ENCODE measurements around the gene UPK3BL2.
"Not testable (repeated sequence)": the region's sequence is repeated elsewhere in the genome, so short reads cannot be mapped to it uniquely, and the experiment has no call there.

The UPK3BL2 gene

GRCh38 chr7:102493220-102493935 is 50.1 kb downstream of the UPK3BL2 start:
- H3K9me3 ChIP-seq (ENCODE audit: low read depth, low read length); H3K27ac ChIP-seq; H3K36me3 ChIP-seq (ENCODE audit: insufficient read depth, low read length); H3K4me3 ChIP-seq; H3K9ac ChIP-seq (ENCODE audit: insufficient read length); DNase-seq (ENCODE audit: low read depth, low spot score): not testable (repeated sequence)

GRCh38 chr7:102490529-102491075 is 52.9 kb downstream of the UPK3BL2 start:
- H3K9ac ChIP-seq (ENCODE audit: insufficient read length); H3K4me3 ChIP-seq; H3K9me3 ChIP-seq (ENCODE audit: low read depth, low read length); H3K36me3 ChIP-seq (ENCODE audit: insufficient read depth, low read length); DNase-seq (ENCODE audit: low read depth, low spot score); H3K27ac ChIP-seq: not testable (repeated sequence)
